Ishikawa (cell line): ENCODE results near the gene BCL3.
A peak's percentile ranks its signal among the peaks of the same experiment; 100 is the strongest.

Source experiments
- CREB1 ChIP-seq: IDR thresholded peaks from 2 replicates; pipeline ENCODE4 v1.6.1; 2012; ENCODE audit warnings: low read depth
- EGR1 ChIP-seq: IDR thresholded peaks from 2 replicates; pipeline ENCODE4 v1.6.1; 2012
- EP300 ChIP-seq: IDR thresholded peaks from 2 replicates; pipeline ENCODE4 v1.6.1; 2012; ENCODE audit warnings: borderline replicate concordance
- FOXM1 ChIP-seq: IDR thresholded peaks from 2 replicates; pipeline ENCODE4 v1.6.1; 2012; ENCODE audit warnings: low read depth, borderline replicate concordance
- NFIC ChIP-seq: IDR thresholded peaks from 2 replicates; pipeline ENCODE4 v1.6.1; 2012
- RAD21 ChIP-seq: IDR thresholded peaks from 2 replicates; pipeline ENCODE4 v1.6.1; 2012; ENCODE audit warnings: low read depth
- TAF1 ChIP-seq: IDR thresholded peaks from 2 replicates; pipeline ENCODE4 v1.6.1; 2012; ENCODE audit warnings: low read depth, mild to moderate bottlenecking
- TCF12 ChIP-seq: IDR thresholded peaks from 2 replicates; pipeline ENCODE4 v1.6.1; 2012; ENCODE audit warnings: low read depth
- TEAD4 ChIP-seq: IDR thresholded peaks from 2 replicates; pipeline ENCODE4 v1.6.1; 2012
- USF1 ChIP-seq: IDR thresholded peaks from 2 replicates; pipeline ENCODE4 v1.6.1; 2012
- YY1 ChIP-seq: IDR thresholded peaks from 2 replicates; pipeline ENCODE4 v1.6.1; 2012; ENCODE audit warnings: low read depth
- ZBTB7A ChIP-seq: IDR thresholded peaks from 2 replicates; pipeline ENCODE4 v1.6.1; 2012; ENCODE audit warnings: low read depth
- TF ChIP-seq, protein P1 (sequence below): IDR thresholded peaks from 2 replicates; pipeline ENCODE4 v1.6.1; 2012

The BCL3 gene

GRCh38 chr19:44807162-44807561 lies 58.7 kb downstream of the BCL3 start:
- TF ChIP-seq YY1 (no peak), CREB1 (no peak)

DNA sequence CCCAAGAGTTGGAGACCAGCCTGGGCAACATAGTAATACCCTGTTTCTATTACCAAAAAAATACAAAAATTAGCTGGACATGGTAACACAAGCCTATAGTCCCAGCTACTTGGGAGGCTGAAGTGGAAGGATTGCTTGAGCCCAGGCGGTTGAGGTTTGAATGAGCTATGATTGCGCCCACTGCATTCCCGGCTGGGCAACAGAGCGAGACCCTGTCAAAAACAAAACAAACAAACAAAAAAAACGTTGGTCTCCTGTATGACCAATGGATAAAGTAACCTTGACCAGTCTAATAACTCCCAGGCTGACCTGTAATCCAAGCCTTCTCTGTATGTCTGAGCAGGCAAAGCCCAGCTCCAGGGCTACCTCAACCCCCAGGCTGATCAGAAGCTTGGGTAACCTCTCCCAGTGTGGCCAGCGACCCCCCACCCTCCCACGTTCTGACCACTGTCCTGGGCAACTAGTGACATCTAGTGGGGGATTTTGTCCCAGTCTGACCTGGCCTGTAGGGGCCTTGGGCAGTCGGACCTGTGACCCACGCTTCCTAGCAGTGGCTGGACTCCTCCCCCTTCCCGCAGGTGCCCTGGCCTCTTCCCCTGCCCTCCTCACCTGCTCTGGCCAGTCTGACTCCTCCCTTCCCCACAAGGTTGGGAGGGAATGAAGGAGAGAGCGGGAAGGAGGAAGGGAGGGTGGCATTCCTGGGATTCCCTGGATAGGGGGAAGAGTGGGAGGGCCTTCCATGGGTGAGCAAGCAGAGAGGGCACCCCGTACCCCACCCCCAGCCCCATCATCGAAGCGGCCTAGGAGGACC lies 59.3 kb downstream of the BCL3 start:
- TF ChIP-seq EP300: peak; percentile 79
- peak; percentile 82 for TF ChIP-seq RAD21
- TF ChIP-seq ZBTB7A: peak; percentile 9; the same call in 1 of the 2 replicates
- peak; percentile 100 for TF ChIP-seq TEAD4
- TF ChIP-seq USF1: no peak
- peak; percentile 65 for TF ChIP-seq NFIC
- no peak for TF ChIP-seq CREB1
- no peak for TF ChIP-seq TAF1
- TF ChIP-seq, protein P1, sequence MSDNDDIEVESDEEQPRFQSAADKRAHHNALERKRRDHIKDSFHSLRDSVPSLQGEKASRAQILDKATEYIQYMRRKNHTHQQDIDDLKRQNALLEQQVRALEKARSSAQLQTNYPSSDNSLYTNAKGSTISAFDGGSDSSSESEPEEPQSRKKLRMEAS: peak; percentile 62
- peak; percentile 80; the same call in 1 of the 2 replicates for TF ChIP-seq TCF12
- TF ChIP-seq YY1: 0 out of 2 replicates have a peak, but pooled peaks have one; percentile 16
- no peak; the same call in none of the 2 replicates for TF ChIP-seq EGR1

DNA sequence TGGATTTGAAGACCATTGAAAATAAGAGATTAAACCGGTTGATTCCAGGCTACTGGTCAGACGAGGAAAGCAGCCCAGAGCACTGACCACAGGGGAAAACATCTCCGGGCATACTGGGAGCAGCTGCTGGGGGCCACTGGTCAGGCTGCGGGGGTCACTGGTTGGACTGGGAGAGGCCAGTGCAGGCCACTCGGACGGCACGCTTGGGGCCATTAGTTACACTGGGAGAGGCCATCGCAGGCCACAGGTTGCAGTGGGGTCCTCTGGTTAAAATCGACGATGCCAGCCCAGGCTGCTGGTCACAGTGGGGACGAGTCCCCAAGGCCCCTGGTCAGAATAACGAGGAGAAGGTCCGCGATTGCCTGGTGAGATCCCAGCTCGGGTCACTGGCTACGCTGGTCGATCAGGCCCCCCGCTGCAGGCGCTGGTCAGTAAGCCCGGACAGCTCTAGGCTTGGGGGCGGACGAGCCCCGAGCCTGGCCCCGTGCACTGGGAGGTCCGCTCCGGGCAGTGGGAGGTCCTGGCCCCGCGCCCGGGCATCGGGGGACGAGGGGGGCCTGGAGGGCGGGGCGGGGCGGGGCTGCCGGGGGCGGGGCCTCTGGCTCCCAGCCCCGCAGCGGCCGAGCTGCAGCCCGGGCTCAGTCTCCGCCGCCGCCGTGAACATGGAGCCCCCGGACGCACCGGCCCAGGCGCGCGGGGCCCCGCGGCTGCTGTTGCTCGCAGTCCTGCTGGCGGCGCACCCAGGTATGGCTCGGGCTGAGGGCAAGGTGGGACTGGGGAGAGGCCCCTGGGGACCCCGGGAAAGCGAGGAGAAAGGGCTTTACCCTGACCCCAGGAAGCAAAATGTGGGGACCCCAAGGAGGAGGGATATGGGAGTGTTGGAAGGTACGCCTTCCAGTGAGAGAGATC lies 60.2 kb downstream of the BCL3 start, which contains the start of gene BCAM:
Gene BCAM, plus strand, starts transcription at position 641 of the 909 bp plus-strand sequence. Its CDS starts 22 bp downstream, at position 663.
- TF ChIP-seq TAF1: peak; percentile 54; the same call in 1 of the 2 replicates
- peak; percentile 72 for TF ChIP-seq ZBTB7A
- TF ChIP-seq NFIC: peak; percentile 90
- peak; percentile 43; the same call in 1 of the 2 replicates for TF ChIP-seq TCF12
- 0 out of 2 replicates have a peak, but pooled peaks have one; percentile 42 for TF ChIP-seq EGR1
- peak; percentile 41; the same call in 1 of the 2 replicates for TF ChIP-seq TEAD4
- TF ChIP-seq, protein P1: peak; percentile 27; the same call in 1 of the 2 replicates
- TF ChIP-seq EP300: peak; percentile 46; the same call in 1 of the 2 replicates
- no peak for TF ChIP-seq USF1
- no peak for TF ChIP-seq FOXM1
